Measurements from ENCODE around the gene FHIT.

DNA sequence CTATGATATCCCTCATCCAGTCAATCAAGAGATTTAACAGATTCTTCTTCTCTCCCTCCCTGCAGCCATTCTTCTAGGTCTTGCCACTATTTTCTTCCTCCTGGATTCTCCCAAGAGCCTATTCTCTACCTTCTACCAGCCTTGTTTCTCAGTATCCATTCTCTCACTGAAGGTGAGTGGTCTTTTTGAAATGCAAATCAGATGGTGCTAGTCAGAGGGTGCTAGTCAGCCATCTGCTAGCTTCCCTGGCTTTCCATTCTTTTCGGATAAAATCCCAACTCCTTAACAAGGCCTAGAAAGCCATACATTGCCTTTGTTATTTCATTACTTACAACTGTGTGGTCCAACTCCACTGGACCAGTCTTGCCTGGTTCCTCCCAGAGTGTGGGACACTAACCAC lies 1467.1 kb downstream of the FHIT start:
- TF ChIP-seq, protein P1, sequence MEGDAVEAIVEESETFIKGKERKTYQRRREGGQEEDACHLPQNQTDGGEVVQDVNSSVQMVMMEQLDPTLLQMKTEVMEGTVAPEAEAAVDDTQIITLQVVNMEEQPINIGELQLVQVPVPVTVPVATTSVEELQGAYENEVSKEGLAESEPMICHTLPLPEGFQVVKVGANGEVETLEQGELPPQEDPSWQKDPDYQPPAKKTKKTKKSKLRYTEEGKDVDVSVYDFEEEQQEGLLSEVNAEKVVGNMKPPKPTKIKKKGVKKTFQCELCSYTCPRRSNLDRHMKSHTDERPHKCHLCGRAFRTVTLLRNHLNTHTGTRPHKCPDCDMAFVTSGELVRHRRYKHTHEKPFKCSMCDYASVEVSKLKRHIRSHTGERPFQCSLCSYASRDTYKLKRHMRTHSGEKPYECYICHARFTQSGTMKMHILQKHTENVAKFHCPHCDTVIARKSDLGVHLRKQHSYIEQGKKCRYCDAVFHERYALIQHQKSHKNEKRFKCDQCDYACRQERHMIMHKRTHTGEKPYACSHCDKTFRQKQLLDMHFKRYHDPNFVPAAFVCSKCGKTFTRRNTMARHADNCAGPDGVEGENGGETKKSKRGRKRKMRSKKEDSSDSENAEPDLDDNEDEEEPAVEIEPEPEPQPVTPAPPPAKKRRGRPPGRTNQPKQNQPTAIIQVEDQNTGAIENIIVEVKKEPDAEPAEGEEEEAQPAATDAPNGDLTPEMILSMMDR (IDR thresholded peaks at IDR 0.05; ENCODE audit: low read depth, low read length, poor library complexity, severe bottlenecking): no peak
- no peak for TF ChIP-seq EZH2phosphoT487 (IDR thresholded peaks at IDR 0.05; ENCODE audit: borderline replicate concordance, low read length)
